ENCODE results near the gene ARHGAP18. TPM values are rescaled to one million over a fixed set of nuclear protein-coding genes. Genes with fewer than 3 reads are reported as not detected.

The ARHGAP18 gene
- total RNA-seq, 6 donors from 2014 or later, result 30.4 to 56.8 (median 48.9) TPM

- ATAC-seq (ENCODE audit: low FRiP score in 2 of 2), result no peak
- Histone ChIP-seq H3K27ac (peak overlapping the region in 1 of 4 donors; percentile 42), H3K4me3 (no peak overlapping the region), H3K4me1 (no peaks in the 10 kb centered on the region), H3K36me3 (peaks cover 0 to 44% (median 5%) of the 10 kb centered on the region in 4 donors), H3K9me3 (no peaks in the 10 kb centered on the region), H3K27me3 (no peaks in the 10 kb centered on the region)
- DNase-seq, result no peak
- TF ChIP-seq EP300 (IDR thresholded peaks at IDR 0.05) (no peak), CTCF (IDR thresholded peaks at IDR 0.05) (no peak), POLR2AphosphoS5 (IDR thresholded peaks at IDR 0.05) (no peak), POLR2A (IDR thresholded peaks at IDR 0.05) (no peak)
- 95% methylated on average over 2 of the region's 2 CpGs for WGBS, 2 donors
Observed at GRCh38 chr6:129586815-129587214, 123.2 kb downstream of the ARHGAP18 start.

- no peak for TF ChIP-seq EP300 (IDR thresholded peaks at IDR 0.05)
- TF ChIP-seq CTCF (IDR thresholded peaks at IDR 0.05), result no peak
- no peak for TF ChIP-seq POLR2A (IDR thresholded peaks at IDR 0.05)
- Histone ChIP-seq H3K36me3 (peaks cover 0 to 43% (median 7%) of the 10 kb centered on the region in 4 donors), H3K9me3 (no peaks in the 10 kb centered on the region), H3K4me3 (no peak overlapping the region), H3K27ac (no peak overlapping the region), H3K4me1 (no peaks in the 10 kb centered on the region), H3K27me3 (no peaks in the 10 kb centered on the region)
- 85 to 88% methylated on average over 7 of the region's 7 CpGs for WGBS, 2 donors
- DNase-seq, result no peak
- no peak for ATAC-seq (ENCODE audit: low FRiP score in 2 of 2)
Observed at GRCh38 chr6:129583866-129584265, 126.1 kb downstream of the ARHGAP18 start.

- no peak for DNase-seq
- no peak for TF ChIP-seq CTCF (IDR thresholded peaks at IDR 0.05)
- TF ChIP-seq POLR2A (IDR thresholded peaks at IDR 0.05), result no peak
- no peak for TF ChIP-seq EP300 (IDR thresholded peaks at IDR 0.05)
- TF ChIP-seq POLR2AphosphoS5 (IDR thresholded peaks at IDR 0.05), result no peak
- H3K4me3 ChIP-seq, result no peak overlapping the region
- no peak overlapping the region for H3K27ac ChIP-seq
- no peak for ATAC-seq (ENCODE audit: low FRiP score in 2 of 2)
- H3K4me1 ChIP-seq, result peaks cover 0 to 5% (median 1%) of the 10 kb centered on the region in 4 donors
- peaks cover 0 to 38% (median 9%) of the 10 kb centered on the region in 4 donors for H3K36me3 ChIP-seq
- no peaks in the 10 kb centered on the region for H3K27me3 ChIP-seq
- no peaks in the 10 kb centered on the region for H3K9me3 ChIP-seq
- WGBS, 2 donors, result 88 to 89% methylated on average over 1 of the region's 1 CpG
Observed at GRCh38 chr6:129578315-129578714, 131.7 kb downstream of the ARHGAP18 start.

GRCh38 chr6:129577691-129578090 is 132.3 kb downstream of the ARHGAP18 start:
- Histone ChIP-seq H3K27ac (no peak overlapping the region), H3K36me3 (peaks cover 0 to 35% (median 7%) of the 10 kb centered on the region in 4 donors), H3K9me3 (no peaks in the 10 kb centered on the region), H3K27me3 (no peaks in the 10 kb centered on the region), H3K4me1 (peaks cover 0 to 5% (median 1%) of the 10 kb centered on the region in 4 donors), H3K4me3 (no peak overlapping the region)
- ATAC-seq (ENCODE audit: low FRiP score in 2 of 2) (no peak), DNase-seq (no peak)
- TF ChIP-seq POLR2A (IDR thresholded peaks at IDR 0.05), result no peak
- TF ChIP-seq POLR2AphosphoS5 (IDR thresholded peaks at IDR 0.05), result no peak
- no peak for TF ChIP-seq CTCF (IDR thresholded peaks at IDR 0.05)
- TF ChIP-seq EP300 (IDR thresholded peaks at IDR 0.05), result no peak
- WGBS, 2 donors, result 78 to 80% methylated on average over 3 of the region's 3 CpGs

- no peak for ATAC-seq (ENCODE audit: low FRiP score in 2 of 2)
- Histone ChIP-seq H3K4me1 (peaks cover 0 to 5% (median 1%) of the 10 kb centered on the region in 4 donors), H3K27ac (no peak overlapping the region), H3K9me3 (no peaks in the 10 kb centered on the region), H3K27me3 (no peaks in the 10 kb centered on the region), H3K4me3 (no peak overlapping the region), H3K36me3 (peaks cover 0 to 26% (median 4%) of the 10 kb centered on the region in 4 donors)
- 85 to 91% methylated on average over 4 of the region's 4 CpGs for WGBS, 2 donors
- no peak for TF ChIP-seq EP300 (IDR thresholded peaks at IDR 0.05)
- no peak for TF ChIP-seq CTCF (IDR thresholded peaks at IDR 0.05)
- TF ChIP-seq POLR2AphosphoS5 (IDR thresholded peaks at IDR 0.05), result no peak
- TF ChIP-seq POLR2A (IDR thresholded peaks at IDR 0.05), result no peak
- no peak for DNase-seq
Observed at GRCh38 chr6:129576456-129576855, 133.5 kb downstream of the ARHGAP18 start.
